ENCODE results near the gene ANKRD11.
A peak's percentile ranks its signal among the peaks of the same experiment; 100 is the strongest.

ANKRD11 gene

GRCh38 chr16:89344846-89345611 is 145.3 kb downstream of the ANKRD11 start:
- Histone ChIP-seq H3K27ac (ENCODE audit: low read length) (no peak overlapping the region), H3K9me3 (ENCODE audit: control insufficient read depth in 2 of 2, low read length in 2 of 2) (no peaks in the 10 kb centered on the region), H3K9ac (ENCODE audit: low read length in 2 of 2) (no peak overlapping the region)

GRCh38 chr16:89344458-89344834 is 145.9 kb downstream of the ANKRD11 start:
- H3K4me1 ChIP-seq (ENCODE audit: control insufficient read depth, insufficient read depth, low read length): peaks cover 28% of the 10 kb centered on the region
- H3K9ac ChIP-seq (ENCODE audit: low read length in 2 of 2): peak overlapping the region in 1 of 2 donors; percentile 5
- H3K36me3 ChIP-seq (ENCODE audit: control insufficient read depth in 2 of 2, insufficient read depth in 2 of 2, low read length in 2 of 2): no peaks in the 10 kb centered on the region
- no peaks in the 10 kb centered on the region for H3K9me3 ChIP-seq (ENCODE audit: control insufficient read depth in 2 of 2, low read length in 2 of 2)
- no peaks in the 10 kb centered on the region for H3K27me3 ChIP-seq (ENCODE audit: control insufficient read depth in 1 of 2, insufficient read depth in 2 of 2, low read length in 2 of 2)
- peak overlapping the region in 1 of 2 donors; percentile 40 for H3K4me3 ChIP-seq (ENCODE audit: low read length in 2 of 2)
- no peak overlapping the region for H3K27ac ChIP-seq (ENCODE audit: low read length)

More at GRCh38 chr16:89344846-89345611, 145.3 kb downstream of the ANKRD11 start:
- Histone ChIP-seq H3K4me1 (ENCODE audit: control insufficient read depth, insufficient read depth, low read length) (peaks cover 28% of the 10 kb centered on the region), H3K4me3 (ENCODE audit: low read length in 2 of 2) (peak overlapping the region in 1 of 2 donors; percentile 40), H3K36me3 (ENCODE audit: control insufficient read depth in 2 of 2, insufficient read depth in 2 of 2, low read length in 2 of 2) (no peaks in the 10 kb centered on the region), H3K27me3 (ENCODE audit: control insufficient read depth in 1 of 2, insufficient read depth in 2 of 2, low read length in 2 of 2) (no peaks in the 10 kb centered on the region)

DNA sequence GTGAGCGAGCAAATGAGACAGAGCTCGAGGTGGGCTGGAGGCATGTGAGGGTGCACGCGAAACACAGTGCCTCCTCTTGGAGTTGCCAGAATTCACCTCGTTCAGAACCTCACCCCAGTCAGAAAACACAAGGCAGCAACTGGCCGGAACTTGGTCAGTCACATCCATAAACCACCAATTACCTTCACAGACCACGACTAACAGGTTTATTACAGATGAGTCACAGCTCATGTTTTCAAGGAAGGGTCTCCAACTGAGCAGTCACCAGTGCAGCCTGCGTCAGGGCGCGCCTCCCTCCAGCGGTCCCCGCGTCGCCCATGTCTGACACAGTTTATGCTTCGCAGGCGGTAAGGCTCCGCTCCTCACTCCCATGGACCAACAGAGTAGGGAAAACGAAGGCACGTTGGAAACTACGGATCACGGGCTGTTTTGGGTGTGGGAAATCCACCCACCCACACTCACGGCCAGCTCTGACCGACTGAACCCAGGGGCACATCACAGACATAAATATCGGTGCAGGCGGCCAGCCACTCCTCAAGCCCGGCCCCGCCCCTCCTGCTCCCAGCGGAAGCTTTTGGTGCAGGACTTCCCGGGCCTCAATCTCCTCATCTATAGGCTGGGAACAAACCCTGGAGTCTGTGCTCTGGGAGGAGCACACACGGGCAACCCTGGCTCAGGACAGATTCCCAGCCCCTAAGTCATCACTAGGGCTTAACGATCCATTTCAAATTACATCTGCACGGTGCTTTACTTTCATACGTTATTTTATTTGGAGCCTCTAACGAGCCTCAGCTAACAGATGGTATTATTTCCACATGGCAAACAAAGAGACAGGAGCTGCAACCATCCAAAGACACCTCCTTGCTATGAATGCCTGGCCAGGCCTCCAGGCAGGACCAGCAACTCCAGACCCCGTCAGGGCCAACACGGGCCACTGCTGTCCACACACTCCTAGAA is 146.6 kb downstream of the ANKRD11 start:
- no peaks in the 10 kb centered on the region for H3K27me3 ChIP-seq (ENCODE audit: control insufficient read depth in 1 of 2, insufficient read depth in 2 of 2, low read length in 2 of 2)
- H3K4me1 ChIP-seq (ENCODE audit: control insufficient read depth, insufficient read depth, low read length): peaks cover 28% of the 10 kb centered on the region
- H3K9ac ChIP-seq (ENCODE audit: low read length in 2 of 2): peak overlapping the region in 1 of 2 donors; percentile 5
- no peaks in the 10 kb centered on the region for H3K9me3 ChIP-seq (ENCODE audit: control insufficient read depth in 2 of 2, low read length in 2 of 2)
- no peak overlapping the region for H3K4me3 ChIP-seq (ENCODE audit: low read length in 2 of 2)
- H3K27ac ChIP-seq (ENCODE audit: low read length): no peak overlapping the region
- no peaks in the 10 kb centered on the region for H3K36me3 ChIP-seq (ENCODE audit: control insufficient read depth in 2 of 2, insufficient read depth in 2 of 2, low read length in 2 of 2)

- Histone ChIP-seq H3K36me3 (ENCODE audit: control insufficient read depth in 2 of 2, insufficient read depth in 2 of 2, low read length in 2 of 2) (no peaks in the 10 kb centered on the region), H3K9me3 (ENCODE audit: control insufficient read depth in 2 of 2, low read length in 2 of 2) (no peaks in the 10 kb centered on the region), H3K27ac (ENCODE audit: low read length) (no peak overlapping the region), H3K4me1 (ENCODE audit: control insufficient read depth, insufficient read depth, low read length) (peaks cover 34% of the 10 kb centered on the region), H3K9ac (ENCODE audit: low read length in 2 of 2) (no peak overlapping the region), H3K27me3 (ENCODE audit: control insufficient read depth in 1 of 2, insufficient read depth in 2 of 2, low read length in 2 of 2) (no peaks in the 10 kb centered on the region), H3K4me3 (ENCODE audit: low read length in 2 of 2) (no peak overlapping the region)
Measured at GRCh38 chr16:89341697-89342694, 148.4 kb downstream of the ANKRD11 start.

DNA sequence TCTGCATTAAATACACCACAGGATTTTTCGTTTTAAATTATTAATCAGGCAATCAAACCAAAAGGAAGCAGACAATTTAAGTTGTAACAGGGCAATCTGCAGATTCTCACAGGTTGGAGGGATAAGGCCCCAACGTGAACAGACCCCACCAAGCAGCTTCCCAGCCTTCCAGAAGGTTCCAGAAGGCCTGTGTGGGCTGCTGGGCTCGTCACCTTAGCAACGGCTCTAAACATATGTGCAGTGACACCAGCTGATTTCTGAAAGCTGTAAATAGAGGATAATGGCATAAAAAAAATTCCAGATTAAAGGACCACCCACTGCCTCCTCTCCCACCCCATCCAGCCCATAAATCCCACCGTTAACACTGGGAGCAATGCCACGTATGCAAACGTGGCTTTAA is 149.1 kb downstream of the ANKRD11 start:
- Histone ChIP-seq H3K4me3 (ENCODE audit: low read length in 2 of 2) (no peak overlapping the region), H3K36me3 (ENCODE audit: control insufficient read depth in 2 of 2, insufficient read depth in 2 of 2, low read length in 2 of 2) (no peaks in the 10 kb centered on the region), H3K9ac (ENCODE audit: low read length in 2 of 2) (no peak overlapping the region), H3K27ac (ENCODE audit: low read length) (no peak overlapping the region), H3K9me3 (ENCODE audit: control insufficient read depth in 2 of 2, low read length in 2 of 2) (no peaks in the 10 kb centered on the region), H3K4me1 (ENCODE audit: control insufficient read depth, insufficient read depth, low read length) (peaks cover 34% of the 10 kb centered on the region), H3K27me3 (ENCODE audit: control insufficient read depth in 1 of 2, insufficient read depth in 2 of 2, low read length in 2 of 2) (no peaks in the 10 kb centered on the region)

DNA sequence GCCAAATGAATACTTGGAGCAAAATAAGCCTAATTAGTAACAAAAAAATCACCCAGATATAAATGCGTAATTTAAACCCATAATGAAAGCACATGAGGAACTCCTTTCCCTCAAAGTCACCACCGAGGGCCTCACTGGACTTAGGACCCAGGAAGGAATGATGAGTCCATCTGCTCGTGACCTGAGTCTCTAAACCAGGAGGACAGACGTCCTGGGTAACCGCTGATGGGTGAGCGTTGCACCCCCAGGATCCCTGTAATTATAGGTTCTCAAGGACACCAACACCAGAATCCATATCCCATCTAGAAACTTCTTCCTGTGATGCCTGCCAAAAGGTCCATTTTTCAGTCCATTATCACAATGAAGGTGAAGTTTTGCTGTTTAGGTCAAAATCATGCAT is 151.5 kb downstream of the ANKRD11 start:
- Histone ChIP-seq H3K36me3 (ENCODE audit: control insufficient read depth in 2 of 2, insufficient read depth in 2 of 2, low read length in 2 of 2) (no peaks in the 10 kb centered on the region), H3K4me1 (ENCODE audit: control insufficient read depth, insufficient read depth, low read length) (peaks cover 34% of the 10 kb centered on the region), H3K4me3 (ENCODE audit: low read length in 2 of 2) (no peak overlapping the region), H3K27ac (ENCODE audit: low read length) (no peak overlapping the region), H3K9ac (ENCODE audit: low read length in 2 of 2) (no peak overlapping the region), H3K27me3 (ENCODE audit: control insufficient read depth in 1 of 2, insufficient read depth in 2 of 2, low read length in 2 of 2) (no peaks in the 10 kb centered on the region), H3K9me3 (ENCODE audit: control insufficient read depth in 2 of 2, low read length in 2 of 2) (no peaks in the 10 kb centered on the region)

DNA sequence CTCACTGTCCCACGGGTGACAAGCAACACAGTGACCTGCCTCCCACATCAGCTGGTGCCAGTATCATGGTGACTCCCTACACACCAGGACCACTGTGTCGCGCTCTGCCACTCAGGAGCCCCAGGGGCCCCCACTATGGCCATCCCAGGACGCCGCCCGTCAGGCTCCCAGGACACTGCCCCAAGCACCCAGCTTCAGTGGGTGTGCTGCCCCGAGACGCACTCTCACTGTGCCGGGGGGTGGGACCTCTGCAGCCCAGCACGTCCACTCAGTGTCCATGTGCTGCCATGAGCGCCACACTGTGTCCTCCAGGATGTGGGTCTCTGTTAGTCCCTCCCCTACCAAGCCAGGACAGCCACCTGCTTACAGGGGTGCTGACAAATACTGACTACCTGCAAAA is 152.4 kb downstream of the ANKRD11 start:
- Histone ChIP-seq H3K36me3 (ENCODE audit: control insufficient read depth in 2 of 2, insufficient read depth in 2 of 2, low read length in 2 of 2) (no peaks in the 10 kb centered on the region), H3K27me3 (ENCODE audit: control insufficient read depth in 1 of 2, insufficient read depth in 2 of 2, low read length in 2 of 2) (no peaks in the 10 kb centered on the region), H3K27ac (ENCODE audit: low read length) (no peak overlapping the region), H3K9ac (ENCODE audit: low read length in 2 of 2) (no peak overlapping the region), H3K4me3 (ENCODE audit: low read length in 2 of 2) (no peak overlapping the region), H3K9me3 (ENCODE audit: control insufficient read depth in 2 of 2, low read length in 2 of 2) (no peaks in the 10 kb centered on the region), H3K4me1 (ENCODE audit: control insufficient read depth, insufficient read depth, low read length) (peaks cover 35% of the 10 kb centered on the region)

GRCh38 chr16:89335803-89336485 is 154.4 kb downstream of the ANKRD11 start:
- Histone ChIP-seq H3K27me3 (ENCODE audit: control insufficient read depth in 1 of 2, insufficient read depth in 2 of 2, low read length in 2 of 2) (no peaks in the 10 kb centered on the region), H3K27ac (ENCODE audit: low read length) (no peak overlapping the region), H3K4me3 (ENCODE audit: low read length in 2 of 2) (no peak overlapping the region), H3K9ac (ENCODE audit: low read length in 2 of 2) (no peak overlapping the region), H3K9me3 (ENCODE audit: control insufficient read depth in 2 of 2, low read length in 2 of 2) (no peaks in the 10 kb centered on the region), H3K4me1 (ENCODE audit: control insufficient read depth, insufficient read depth, low read length) (peaks cover 41% of the 10 kb centered on the region), H3K36me3 (ENCODE audit: control insufficient read depth in 2 of 2, insufficient read depth in 2 of 2, low read length in 2 of 2) (no peaks in the 10 kb centered on the region)

- H3K9ac ChIP-seq (ENCODE audit: low read length in 2 of 2): no peak overlapping the region
- no peaks in the 10 kb centered on the region for H3K27me3 ChIP-seq (ENCODE audit: control insufficient read depth in 1 of 2, insufficient read depth in 2 of 2, low read length in 2 of 2)
- no peak overlapping the region for H3K27ac ChIP-seq (ENCODE audit: low read length)
- no peak overlapping the region for H3K4me3 ChIP-seq (ENCODE audit: low read length in 2 of 2)
- H3K4me1 ChIP-seq (ENCODE audit: control insufficient read depth, insufficient read depth, low read length): peaks cover 43% of the 10 kb centered on the region
- H3K9me3 ChIP-seq (ENCODE audit: control insufficient read depth in 2 of 2, low read length in 2 of 2): no peaks in the 10 kb centered on the region
- no peaks in the 10 kb centered on the region for H3K36me3 ChIP-seq (ENCODE audit: control insufficient read depth in 2 of 2, insufficient read depth in 2 of 2, low read length in 2 of 2)
Measured at GRCh38 chr16:89334988-89335802, 155.2 kb downstream of the ANKRD11 start.
